Transverse colon (tissue), 4 donors: ENCODE measurements around the gene CHN1.

Experiments
- CTCF ChIP-seq, 5 experiments: fragments of 200-600 bp in 3 of 5; fragments of 450-650 bp in 2 of 5; sonication (generic) in 3 of 5; IDR thresholded peaks; 1 replicate in 2 of 5; 2 replicates in 3 of 5; pipeline ENCODE4 v1.5.1; 2016 to 2017; ENCODE audit warnings: antibody characterized with exemption in 5 of 5, inconsistent platforms in 3 of 5, mild to moderate bottlenecking in 2 of 5, moderate library complexity in 1 of 5
- POLR2A ChIP-seq: fragments of 450-650 bp; IDR thresholded peaks from one replicate; pipeline ENCODE4 v1.6.1; 2016; ENCODE audit warnings: antibody characterized with exemption, mild to moderate bottlenecking, moderate library complexity
- POLR2AphosphoS5 ChIP-seq, 3 donors: sonication (generic); formaldehyde crosslinking; IDR thresholded peaks; one replicate each; pipeline ENCODE4 v1.6.1; 2016; ENCODE audit warnings: antibody characterized with exemption in 3 of 3

GRCh38 chr2:174964404-174964803, 40.8 kb downstream of the CHN1 start:
- TF ChIP-seq CTCF (IDR thresholded peaks at IDR 0.05) (no peak), POLR2A (no peak), POLR2AphosphoS5 (IDR thresholded peaks at IDR 0.05) (no peak)
